Lower leg skin (tissue), 4 donors: ENCODE data around the gene CLIC4. TPM values are rescaled to one million over a fixed set of nuclear protein-coding genes. Genes with fewer than 3 reads are reported as not detected.
A peak's percentile ranks its signal among the peaks of the same experiment; 100 is the strongest.
"Not testable (repeated sequence)": the region's sequence is repeated elsewhere in the genome, so short reads cannot be mapped to it uniquely, and the experiment has no call there.

ENCODE experiments used
- DNase-seq, 2 donors: peaks; one replicate each; pipeline ENCODE4 v3.0.0-alpha.2; 2019; ENCODE audit warnings: low spot score in 2 of 2
- H3K4me3 ChIP-seq: fragments of 200-600 bp; sonication (generic); 2 replicates; pipeline ENCODE4 v1.5.1; 2017; ENCODE audit warnings: mild to moderate bottlenecking, low read depth; ENCODE audit not compliant: poor library complexity, severe bottlenecking
- CTCF ChIP-seq, 3 donors: fragments of 450-650 bp; IDR thresholded peaks; one replicate each; pipeline ENCODE4 v1.5.1; 2016; ENCODE audit warnings: antibody characterized with exemption in 3 of 3, mild to moderate bottlenecking in 3 of 3, moderate library complexity in 2 of 3
- POLR2A ChIP-seq, 2 donors: fragments of 450-650 bp; IDR thresholded peaks; one replicate each; pipeline ENCODE4 v1.6.1; 2016 to 2017; ENCODE audit warnings: antibody characterized with exemption in 2 of 2, mild to moderate bottlenecking in 1 of 2, moderate library complexity in 1 of 2
- WGBS, 2 donors: methylation state at CpG; one replicate each; pipeline ENCODE4 v1.1.5; 2018; 5-methylcytosine and 5-hydroxymethylcytosine counted together
- intact Hi-C: fragments of 100-400 bp; cut with DNase I; formaldehyde crosslinking; loops from one replicate; pipeline ENCODE4 v1.15.0; 2023; ENCODE audit warnings: low total_unique reads
- total RNA-seq, 4 donors: library from RNA; depleted of rRNA; stranded (reverse); fragments of >200 nt; gene quantifications; one replicate each; pipeline ENCODE4 v1.1.0, GENCODE V29; 2016

Gene CLIC4
- total RNA-seq, 4 donors from 2014 or later, result 32.0 to 97.3 (median 60.7) TPM

GRCh38 chr1:24732186-24732885, 12.9 kb upstream of the CLIC4 start:
- WGBS, 2 donors, result 75 to 81% methylated on average over 4 of the region's 4 CpGs
- TF ChIP-seq POLR2A (IDR thresholded peaks at IDR 0.05), result no peak
- no peak for TF ChIP-seq CTCF (IDR thresholded peaks at IDR 0.05)
- no peak for DNase-seq
- no peak overlapping the region for H3K4me3 ChIP-seq
- intact Hi-C loops, result no loop called here

DNA sequence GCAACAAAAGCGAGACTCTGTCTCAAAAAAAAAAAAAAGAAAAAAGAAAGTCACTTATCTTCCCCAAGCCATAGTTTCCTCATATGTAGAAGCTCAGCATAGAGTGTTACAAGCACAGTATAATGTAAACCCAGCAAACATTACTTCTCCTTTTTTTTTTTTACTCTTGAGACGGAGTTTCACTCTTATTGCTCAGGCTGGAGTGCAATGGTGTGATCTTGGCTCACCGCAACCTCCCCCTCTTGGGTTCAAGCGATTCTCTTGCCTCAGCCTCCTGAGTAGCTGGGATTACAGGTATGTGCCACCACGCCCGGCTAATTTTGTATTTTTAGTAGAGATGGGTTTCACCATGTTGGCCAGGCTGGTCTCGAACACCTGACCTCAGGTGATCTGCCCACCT, 11.9 kb upstream of the CLIC4 start:
- DNase-seq, intact Hi-C loops, H3K4me3 ChIP-seq: not testable (repeated sequence)
- WGBS, 2 donors, result 82 to 91% methylated on average over 7 of the region's 7 CpGs

DNA sequence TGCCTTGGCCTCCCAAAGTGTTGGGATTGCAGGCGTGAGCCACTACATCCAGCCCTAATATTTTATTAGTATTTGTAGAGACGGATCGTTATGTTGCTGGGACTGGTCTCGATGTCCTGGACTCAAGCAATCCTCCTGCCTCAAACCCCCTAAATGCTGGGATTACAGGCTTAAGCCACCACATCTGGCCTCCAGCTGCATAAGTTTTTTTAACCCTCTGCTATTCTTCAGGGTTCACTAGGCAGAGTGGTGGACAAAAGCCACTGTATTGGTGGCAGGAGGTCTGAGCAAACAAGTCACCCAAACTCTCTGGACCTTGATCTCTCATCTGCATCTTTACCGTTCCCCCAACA, 10.1 kb upstream of the CLIC4 start:
- TF ChIP-seq CTCF (IDR thresholded peaks at IDR 0.05) (no peak), POLR2A (IDR thresholded peaks at IDR 0.05) (no peak)
- 73 to 77% methylated on average over 5 of the region's 5 CpGs for WGBS, 2 donors
- intact Hi-C loops, result no loop called here
- DNase-seq, result no peak
- no peak overlapping the region for H3K4me3 ChIP-seq

DNA sequence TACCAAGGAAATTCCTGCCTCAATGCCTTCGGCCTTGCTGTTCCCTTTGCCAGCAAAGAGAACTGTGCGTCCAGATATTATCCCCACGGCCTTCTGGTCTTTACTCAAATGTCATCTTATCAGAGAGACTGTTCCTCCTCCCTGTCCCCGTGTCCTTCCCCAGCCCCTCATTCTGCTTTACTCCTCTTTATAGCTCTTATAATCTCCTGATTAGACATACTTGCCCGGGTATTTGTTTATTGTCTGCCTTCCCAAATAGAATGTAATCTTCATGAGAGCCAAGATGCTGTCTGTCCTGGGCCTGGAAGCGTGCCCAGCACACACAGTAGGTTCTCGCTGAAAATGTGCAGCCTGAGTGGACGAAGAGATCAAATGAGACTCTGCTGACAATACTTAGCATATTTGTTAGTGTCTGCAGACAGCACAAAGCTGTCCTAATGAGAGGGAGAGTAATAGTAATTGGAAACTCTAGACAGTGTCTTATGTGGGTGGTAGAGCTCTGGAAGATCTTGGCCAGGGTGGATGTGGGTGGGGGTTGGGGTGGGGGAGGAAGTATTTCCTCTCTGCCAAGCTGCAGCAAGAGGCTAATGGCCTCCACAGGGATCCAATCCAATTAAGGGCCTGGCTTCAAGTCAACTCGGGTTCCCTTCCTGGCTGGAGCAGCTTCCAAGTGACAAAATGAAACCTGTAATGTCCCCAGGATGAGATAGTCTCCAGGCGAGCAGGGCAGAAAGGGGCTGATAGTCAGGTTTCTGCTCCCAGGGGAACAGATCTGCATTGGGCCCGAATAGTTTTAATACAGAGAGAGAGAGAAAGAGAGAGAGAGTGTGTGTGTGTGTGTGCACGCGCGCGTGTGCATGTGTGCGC, 9.5 kb upstream of the CLIC4 start:
- intact Hi-C loops, result no loop called here
- no peak for DNase-seq
- WGBS, 2 donors, result 28 to 34% methylated on average over 16 of the region's 16 CpGs
- TF ChIP-seq POLR2A (IDR thresholded peaks at IDR 0.05), result no peak
- no peak for TF ChIP-seq CTCF (IDR thresholded peaks at IDR 0.05)
- no peak overlapping the region for H3K4me3 ChIP-seq

DNA sequence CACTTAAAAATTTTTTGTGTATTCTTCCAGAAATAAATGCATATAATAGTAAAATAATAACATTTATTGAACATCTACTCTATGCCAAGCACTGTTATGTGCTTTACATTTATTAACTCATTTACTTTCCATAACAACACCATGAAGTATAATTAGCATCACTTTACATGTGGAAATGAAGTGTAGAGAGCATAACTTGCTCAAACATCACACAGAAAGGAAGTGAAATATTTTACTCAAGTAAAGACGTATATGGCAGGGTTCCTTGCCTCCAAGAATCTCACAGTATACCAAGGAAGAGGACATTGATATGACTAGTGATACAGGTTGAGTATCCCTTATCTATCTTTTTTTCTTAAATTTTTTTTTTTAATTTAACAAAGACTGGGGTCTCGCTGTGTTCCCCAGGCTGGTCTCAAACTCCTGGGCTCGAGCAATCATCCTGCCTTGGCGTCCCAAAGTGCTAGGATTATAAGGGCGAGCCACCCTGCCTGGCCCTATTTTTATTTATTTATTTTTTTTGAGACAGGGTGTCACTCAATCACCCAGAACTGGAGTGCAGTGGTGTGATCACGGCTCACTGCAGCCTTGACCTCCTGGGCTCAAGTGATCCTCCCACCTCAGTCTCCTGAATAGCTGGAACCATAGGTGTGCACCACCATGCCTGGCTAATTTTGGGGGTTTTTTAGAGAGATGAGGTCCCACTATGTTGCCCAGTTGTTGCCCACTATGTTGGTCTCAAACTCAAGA, 7.7 kb upstream of the CLIC4 start:
- TF ChIP-seq CTCF (IDR thresholded peaks at IDR 0.05) (no peak), POLR2A (IDR thresholded peaks at IDR 0.05) (no peak)
- no peak overlapping the region for H3K4me3 ChIP-seq
- WGBS, 2 donors, result 91 to 94% methylated on average over 6 of the region's 6 CpGs
- intact Hi-C loops, result no loop called here
- no peak for DNase-seq

DNA sequence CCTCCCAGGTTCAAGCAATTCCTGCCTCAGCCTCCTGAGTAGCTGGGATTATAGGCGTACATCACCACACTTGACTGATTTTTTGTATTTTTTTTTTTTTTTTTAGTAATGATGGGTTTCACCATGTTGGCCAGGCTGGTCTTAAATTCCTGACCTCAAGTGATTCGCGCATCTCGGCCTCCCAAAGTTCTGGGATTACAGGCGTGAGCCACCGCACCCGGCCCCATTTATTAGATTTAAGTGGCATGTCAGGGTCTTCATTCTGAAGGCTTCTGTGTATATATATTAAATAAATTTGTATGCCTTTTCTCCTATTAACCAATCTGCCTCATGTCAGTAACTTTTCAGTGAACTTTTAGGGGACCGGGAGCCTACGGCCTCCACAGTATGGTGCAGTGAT, 6.0 kb upstream of the CLIC4 start:
- DNase-seq, result peak in 1 of 2 donors; percentile 53
- intact Hi-C loops, result no loop called here
- TF ChIP-seq POLR2A (IDR thresholded peaks at IDR 0.05) (no peak), CTCF (IDR thresholded peaks at IDR 0.05) (no peak)
- WGBS, 2 donors, result 97 to 99% methylated on average over 9 of the region's 9 CpGs
- H3K4me3 ChIP-seq, result no peak overlapping the region
